ENCODE measurements around the gene CDC25B.
"Not testable (repeated sequence)": the region's sequence is repeated elsewhere in the genome, so short reads cannot be mapped to it uniquely, and the experiment has no call there.

The CDC25B gene

DNA sequence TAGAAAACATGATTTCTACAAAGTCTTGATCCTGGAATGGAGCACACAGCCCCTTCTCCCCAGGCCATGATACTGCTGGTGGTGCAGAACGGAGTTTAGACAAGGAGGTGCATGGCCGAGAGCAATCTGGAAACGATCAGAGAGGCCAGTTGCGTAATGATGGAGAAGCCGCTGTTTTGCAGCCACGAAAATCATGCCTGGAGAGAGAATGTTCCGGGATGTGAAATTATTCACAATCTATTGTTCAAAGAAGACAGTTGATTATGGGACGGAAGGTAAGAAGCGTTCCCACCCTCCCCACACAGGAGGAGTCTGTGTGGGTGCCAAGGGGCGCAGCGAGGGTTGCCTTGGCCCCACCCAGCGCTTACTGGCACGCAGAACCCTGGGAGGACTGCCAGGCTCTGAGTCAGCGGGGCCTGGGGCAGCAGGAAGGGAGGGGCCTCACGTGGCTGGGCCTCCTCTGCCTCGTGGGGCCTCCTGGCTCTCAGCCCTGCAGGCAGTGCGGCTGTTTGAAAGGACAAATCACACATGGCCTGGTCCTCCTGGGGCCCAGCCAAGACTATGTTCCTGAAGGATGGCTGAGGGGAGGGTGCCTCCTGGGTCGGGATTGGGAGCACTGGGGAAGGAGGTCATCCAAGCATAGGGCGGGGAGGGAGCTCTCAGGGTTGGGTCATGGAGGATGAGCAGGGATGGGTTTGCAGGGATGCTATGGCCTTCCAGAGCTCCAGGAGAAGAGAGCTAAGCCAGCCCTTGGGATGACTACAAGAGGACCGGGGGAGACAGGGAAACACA, 15.6 kb downstream of the CDC25B start:
- peak; percentile 99 for DNase-seq

- no peak for DNase-seq
Measured at GRCh38 chr20:3812259-3812681, 16.2 kb downstream of the CDC25B start.

DNA sequence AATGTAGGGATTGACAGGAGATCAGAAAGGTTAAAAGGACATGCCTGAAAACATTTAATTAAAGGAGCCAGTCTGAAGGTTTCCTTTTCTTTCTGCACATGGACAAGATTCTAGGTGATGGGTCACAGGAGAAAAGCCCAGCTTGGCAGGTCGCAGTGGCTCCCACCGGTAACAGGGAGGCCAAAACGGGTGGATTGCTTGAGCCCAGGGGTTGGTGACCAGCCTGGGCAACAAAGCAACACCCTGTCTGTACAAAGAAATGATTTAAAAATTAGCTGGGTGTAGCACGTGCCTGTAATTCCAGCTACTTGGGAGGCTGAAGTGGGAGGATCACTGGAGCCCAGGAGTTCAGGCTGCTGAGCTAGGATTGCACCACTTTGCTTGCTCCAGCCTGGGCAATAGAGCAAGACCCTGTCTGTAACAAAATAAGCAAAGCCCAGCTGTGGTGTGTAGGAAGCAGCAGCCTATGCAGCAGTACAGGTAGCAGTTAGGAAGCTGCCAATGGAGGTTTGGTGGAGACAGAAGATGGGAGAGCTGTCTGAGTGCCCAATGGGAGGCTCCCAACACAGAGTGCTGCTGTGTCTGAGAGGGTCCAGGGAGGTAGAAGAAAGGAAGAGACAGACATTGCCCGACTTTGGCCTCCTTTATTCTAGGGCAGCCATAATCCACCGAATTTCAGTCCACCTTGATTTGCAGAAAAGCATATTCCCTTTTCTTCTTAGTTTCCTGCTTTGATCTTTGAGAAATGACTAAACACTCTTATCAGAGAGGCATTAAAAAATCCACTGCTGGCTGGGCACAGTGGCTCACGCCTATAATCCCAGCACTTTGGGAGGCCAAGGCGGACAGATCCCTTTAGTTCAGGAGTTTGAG, 17.1 kb downstream of the CDC25B start:
- no peak for DNase-seq

DNA sequence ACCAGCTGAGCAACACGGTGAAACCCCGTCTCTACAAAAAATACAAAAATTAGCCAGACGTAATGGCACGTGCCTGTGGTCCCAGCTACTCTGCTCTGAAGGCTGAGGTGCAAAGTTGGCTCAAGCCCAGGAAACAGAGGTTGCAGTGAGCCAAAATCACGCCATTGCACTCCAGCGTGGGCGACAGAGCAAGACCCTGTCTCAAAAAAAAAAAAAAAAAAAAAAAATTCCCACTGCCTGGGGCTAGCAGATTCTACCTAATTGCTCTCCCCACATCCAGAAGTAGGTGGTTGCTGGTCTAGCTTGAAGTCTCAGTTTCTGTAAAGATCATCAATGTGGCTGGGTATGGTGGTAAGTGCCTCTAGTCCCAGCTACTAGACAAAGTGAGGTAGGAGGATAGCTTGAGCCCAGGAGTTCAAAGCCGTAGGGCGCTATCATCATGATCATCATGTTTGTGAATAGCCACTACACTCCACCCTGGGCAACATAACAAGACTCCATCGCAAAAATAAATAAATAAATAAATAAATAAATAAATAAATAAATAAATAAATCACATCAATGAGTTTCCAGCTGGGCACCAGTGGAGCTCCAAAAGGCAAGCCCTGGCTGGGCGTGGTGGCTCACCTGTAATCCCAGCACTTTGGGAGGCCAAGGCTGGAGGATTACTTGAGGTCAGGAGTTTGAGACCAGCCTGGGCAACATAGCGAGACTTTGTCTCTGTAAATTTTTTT, 17.9 kb downstream of the CDC25B start:
- DNase-seq: no peak

GRCh38 chr20:3814928-3815495, 18.9 kb downstream of the CDC25B start:
- DNase-seq: no peak

DNA sequence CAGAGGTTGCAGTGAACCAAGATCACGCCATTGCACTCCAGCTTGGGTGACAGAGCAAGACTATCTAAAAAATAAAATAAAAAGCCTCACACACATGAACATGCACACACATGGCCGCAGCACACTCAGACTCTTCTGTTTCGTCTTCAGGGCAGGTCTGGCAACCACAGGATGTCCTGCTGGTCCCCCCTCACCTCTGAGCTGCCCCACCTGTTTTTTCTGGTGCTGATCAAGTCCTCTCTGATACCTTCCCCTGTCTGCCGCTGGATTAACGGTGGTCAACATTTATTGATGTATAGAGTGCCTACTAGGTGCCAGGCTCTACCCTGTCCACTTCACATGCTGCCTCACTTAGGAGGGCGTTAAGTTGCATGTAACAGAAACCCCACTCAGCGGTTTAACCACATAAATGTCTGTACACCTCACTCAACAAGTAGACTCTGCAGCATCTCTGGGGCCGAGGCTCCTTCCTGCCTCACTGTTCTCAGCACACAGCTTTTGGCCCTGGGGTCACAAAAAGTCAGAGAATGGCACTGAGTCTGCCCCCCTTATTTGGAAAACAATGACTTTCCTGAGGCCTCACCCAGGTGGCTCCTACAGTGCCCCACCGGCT, 19.7 kb downstream of the CDC25B start:
- DNase-seq: no peak

DNA sequence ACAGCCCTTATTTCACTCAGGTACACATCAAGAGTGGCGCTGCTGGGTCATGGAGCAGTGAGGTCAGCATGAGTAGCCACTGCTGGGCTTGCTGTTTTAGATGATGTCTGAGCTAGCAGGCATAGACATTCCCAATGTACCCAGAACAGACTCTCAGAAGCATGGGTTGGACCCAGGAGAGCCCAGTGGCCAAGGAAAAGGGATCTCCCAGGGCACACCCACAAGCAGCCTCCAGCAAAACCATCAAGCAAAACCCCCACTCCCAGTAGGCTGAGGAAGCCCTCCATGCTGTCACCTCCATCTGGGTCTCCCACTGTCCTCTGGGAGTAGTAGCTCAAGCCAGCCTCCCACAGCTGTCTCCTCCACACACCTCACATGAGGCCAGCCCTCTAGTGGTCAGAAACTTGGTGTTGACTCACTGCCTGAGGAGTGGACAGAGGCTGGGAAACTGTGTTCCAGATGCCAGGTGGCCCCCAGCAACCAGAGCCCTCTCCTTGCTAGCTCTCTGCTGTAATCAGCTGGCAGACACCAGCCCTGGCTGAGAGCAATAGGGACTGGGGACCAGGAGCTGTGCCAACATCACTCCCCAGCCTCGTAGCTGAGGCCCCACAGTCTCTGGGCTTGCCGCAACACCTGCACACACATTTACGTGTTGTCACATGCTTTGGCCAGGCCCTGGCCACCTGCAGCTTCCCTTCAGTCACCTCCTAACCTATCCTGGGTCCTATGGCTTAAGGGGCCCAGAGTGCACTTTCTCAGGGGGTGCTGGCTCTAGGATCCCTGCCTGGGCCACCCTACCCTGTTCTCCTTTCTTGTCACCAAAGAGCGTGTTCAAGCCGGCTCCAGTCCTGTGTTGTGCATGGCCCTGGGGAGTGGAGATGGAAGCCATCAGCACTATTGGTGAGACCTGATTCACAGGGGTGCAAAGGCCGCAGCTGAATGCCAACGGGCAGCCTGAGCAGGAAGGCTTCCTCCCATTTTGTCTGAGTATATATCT, 22.3 kb downstream of the CDC25B start:
- peak; percentile 72 for DNase-seq

DNA sequence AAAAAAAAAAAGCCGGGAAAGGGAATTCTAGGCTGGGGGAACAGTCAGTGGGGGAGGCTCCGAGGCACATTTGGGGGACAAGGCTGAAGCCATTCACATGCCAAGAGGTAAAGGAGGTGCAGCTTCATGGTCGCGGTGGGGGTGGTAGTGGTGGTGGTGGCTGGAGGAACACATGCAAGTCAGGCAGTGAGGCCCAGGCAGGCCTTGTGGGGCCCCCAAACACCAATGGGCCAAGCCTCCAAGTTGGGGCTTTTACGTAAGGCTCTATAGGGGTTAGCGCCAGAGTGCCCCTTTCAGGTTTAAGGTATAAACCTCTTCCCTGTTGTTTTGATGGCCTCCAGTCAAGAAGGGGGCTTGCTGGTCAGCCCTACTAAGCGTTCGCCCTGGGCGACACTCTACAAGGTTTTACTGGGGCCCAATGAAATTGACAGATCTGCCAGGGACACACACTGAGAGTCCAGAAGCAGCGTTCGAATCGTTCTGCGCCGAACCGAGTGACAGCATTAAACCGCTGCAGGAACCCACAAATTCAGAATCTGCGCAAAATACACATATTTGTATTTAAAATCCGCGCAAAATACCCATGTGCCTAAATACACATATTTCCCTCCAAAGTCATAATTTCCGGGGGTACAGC, 23.4 kb downstream of the CDC25B start:
- no peak for DNase-seq

GRCh38 chr20:3820048-3820900, 24.2 kb downstream of the CDC25B start, which contains the start of gene AP5S1:
Gene AP5S1 (plus strand): TSS chr20:3820547. CDS start chr20:3822118, 1,571 bp downstream.
- DNase-seq: peak; percentile 96

DNA sequence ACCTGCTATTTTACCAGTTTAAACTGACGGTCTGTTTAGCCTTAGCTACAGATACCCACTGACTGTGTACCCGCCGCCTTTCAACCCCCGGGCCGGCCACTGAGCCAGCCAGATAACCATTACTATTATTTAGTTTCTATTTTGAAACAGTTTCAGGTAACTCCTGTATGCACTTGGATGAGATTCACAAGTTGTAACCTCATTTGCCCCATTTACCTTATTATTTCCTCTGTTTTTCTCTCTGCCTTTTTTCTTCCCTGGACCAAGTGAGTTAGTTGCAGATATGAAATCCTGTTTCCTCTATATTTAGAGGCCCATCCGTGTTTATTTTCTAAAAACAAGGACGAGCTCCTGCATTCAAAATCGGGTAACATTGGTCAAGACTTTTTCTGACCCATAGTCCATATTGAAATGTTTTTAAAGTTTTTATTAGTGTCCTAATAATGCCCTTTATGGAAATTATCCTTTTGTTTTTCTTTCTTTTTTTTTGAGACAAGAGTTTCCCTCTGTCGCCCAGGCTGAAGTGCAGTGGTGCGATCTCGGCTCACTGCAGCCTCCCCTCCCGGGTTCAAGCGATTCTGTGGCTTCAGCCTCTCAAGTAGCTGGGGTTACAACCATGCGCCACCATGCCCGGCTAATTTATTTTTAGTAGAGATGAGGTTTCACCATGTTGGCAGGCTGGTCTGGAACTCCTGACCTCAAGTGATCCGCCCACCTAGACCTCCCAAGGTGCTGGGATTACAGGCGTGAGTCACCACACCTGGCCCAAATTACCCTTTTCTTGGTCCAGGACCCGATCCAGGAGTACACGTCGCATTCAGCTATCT, 25.0 kb downstream of the CDC25B start:
- DNase-seq: no peak

GRCh38 chr20:3821996-3822395, 25.9 kb downstream of the CDC25B start:
- no peak for DNase-seq

DNA sequence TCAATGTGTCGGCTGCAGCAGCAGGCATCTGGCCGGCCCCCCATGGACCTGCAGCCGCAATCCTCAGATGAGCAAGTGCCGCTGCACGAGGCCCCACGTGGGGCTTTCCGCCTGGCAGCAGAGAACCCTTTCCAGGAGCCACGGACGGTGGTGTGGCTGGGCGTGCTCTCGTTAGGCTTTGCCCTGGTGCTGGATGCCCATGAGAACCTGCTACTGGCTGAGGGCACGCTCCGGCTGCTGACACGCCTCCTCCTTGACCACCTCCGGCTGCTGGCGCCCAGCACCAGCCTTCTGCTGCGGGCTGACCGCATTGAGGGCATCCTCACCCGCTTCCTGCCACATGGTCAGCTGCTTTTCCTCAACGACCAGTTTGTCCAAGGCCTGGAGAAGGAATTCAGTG, 27.8 kb downstream of the CDC25B start:
- DNase-seq: no peak

- no peak for DNase-seq
Measured at GRCh38 chr20:3825526-3825925, 29.4 kb downstream of the CDC25B start.

DNA sequence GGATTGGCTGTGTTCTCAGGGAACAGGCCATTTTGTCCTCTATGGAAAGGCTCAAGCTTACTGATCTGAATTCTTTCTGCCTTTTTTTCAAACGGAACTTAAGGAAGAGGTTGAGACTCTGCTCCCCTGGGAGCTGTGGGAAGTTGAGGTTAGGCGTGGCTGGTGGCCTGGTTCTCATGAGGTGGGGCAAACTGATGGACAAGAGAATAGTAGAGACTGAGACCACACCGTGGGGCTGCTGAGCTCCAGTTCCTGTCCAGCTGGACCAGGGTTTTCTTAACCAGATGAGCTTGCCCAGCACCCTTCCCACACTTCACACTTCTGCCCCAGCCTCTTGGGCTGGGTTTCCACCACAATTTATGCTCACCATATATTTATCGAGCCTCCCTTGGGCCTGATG, 30.3 kb downstream of the CDC25B start:
- no peak for DNase-seq

GRCh38 chr20:3828798-3829197, 32.7 kb downstream of the CDC25B start:
- no peak for DNase-seq

DNA sequence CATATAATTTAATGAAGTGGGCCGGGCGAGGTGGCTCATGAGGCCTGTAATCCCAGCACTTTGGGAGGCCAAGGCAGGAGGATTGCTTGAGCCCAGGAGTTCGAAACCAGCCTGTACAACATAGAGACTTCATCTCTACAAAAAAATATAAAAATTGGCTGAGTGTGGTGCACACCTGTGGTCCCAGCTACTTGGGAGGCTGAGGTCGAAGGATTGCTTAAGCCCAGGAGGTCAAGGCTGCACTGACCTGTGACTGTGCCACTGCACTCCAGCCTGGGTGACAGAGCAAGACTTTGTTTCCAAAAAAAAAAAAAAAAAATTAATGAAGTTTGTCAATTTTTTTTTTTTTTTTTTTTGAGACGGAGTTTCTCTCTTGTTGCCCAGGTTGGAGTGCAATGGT, 33.8 kb downstream of the CDC25B start:
- DNase-seq: not testable (repeated sequence)

- no peak for DNase-seq
Measured at GRCh38 chr20:3836132-3836531, 40.0 kb downstream of the CDC25B start.

DNA sequence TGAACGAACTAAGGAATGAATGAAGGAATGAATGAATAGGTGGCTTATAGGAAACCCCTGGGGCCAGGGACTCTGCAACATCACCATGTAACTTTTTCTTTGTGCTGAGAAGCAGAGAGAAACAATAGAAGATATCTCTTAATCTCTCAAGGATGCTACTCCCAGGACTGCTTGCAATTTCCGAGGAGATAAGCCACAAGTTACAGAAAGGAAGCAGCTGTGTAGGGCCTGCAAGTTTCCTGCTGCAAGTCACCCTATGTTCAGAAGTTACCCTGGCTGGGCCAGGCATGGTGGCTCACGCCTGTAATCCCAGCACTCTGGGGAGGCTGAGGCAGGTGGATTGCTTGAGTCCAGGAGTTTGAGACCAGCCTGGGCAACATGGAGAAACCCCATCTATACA, 43.2 kb downstream of the CDC25B start:
- no peak for DNase-seq

- not testable (repeated sequence) for DNase-seq
Measured at GRCh38 chr20:3840201-3840600, 44.1 kb downstream of the CDC25B start.
